ENCODE results near the gene E2F6.
A peak's percentile ranks its signal among the peaks of the same experiment; 100 is the strongest.

Gene E2F6

GRCh38 chr2:11502740-11503292 is 36.9 kb upstream of the E2F6 start:
- ChIA-PET CTCF (interaction anchor here (1.5 kb wide), 1 partner anchor 82 kb away, joined by 3 read pairs; no protein-coding TSS in a partner anchor), POLR2A (no interaction called here)
- TF ChIP-seq CTCF (IDR thresholded peaks at IDR 0.05; ENCODE audit: control extremely low read depth, extremely low read depth, low read depth, missing control alignments), result no peak
- no peak for DNase-seq (ENCODE audit: extremely low spot score)

- POLR2A ChIA-PET, result no interaction called here
- TF ChIP-seq CTCF (IDR thresholded peaks at IDR 0.05; ENCODE audit: control extremely low read depth, extremely low read depth, low read depth, missing control alignments), result no peak
- DNase-seq (ENCODE audit: extremely low spot score), result peak; percentile 26
- CTCF ChIA-PET, result interaction anchor here (0.9 to 2.0 kb wide), 4 partner anchors 10 to 82 kb away, joined by 3 to 9 read pairs (median 4); no protein-coding TSS in a partner anchor
Measured at GRCh38 chr2:11500702-11501303, 34.8 kb upstream of the E2F6 start.

- POLR2A ChIA-PET, result no interaction called here
- CTCF ChIA-PET, result interaction anchor here (1.0 to 2.8 kb wide), 3 partner anchors 14 to 84 kb away, joined by 3 to 11 read pairs (median 6); no protein-coding TSS in a partner anchor
- no peak for TF ChIP-seq CTCF (IDR thresholded peaks at IDR 0.05; ENCODE audit: control extremely low read depth, extremely low read depth, low read depth, missing control alignments)
- DNase-seq (ENCODE audit: extremely low spot score), result no peak
Measured at GRCh38 chr2:11499081-11499743, 33.3 kb upstream of the E2F6 start.

- POLR2A ChIA-PET, result no interaction called here
- CTCF ChIA-PET, result interaction anchor here (2.8 kb wide), 1 partner anchor 84 kb away, joined by 11 read pairs; no protein-coding TSS in a partner anchor
Measured at GRCh38 chr2:11498543-11499034, 32.6 kb upstream of the E2F6 start.

GRCh38 chr2:11495844-11496681 is 30.1 kb upstream of the E2F6 start:
- CTCF ChIA-PET, result interaction anchor here (0.7 to 3.7 kb wide), 4 partner anchors 16 to 89 kb away, joined by 3 to 13 read pairs (median 6); no protein-coding TSS in a partner anchor
- TF ChIP-seq CTCF (IDR thresholded peaks at IDR 0.05; ENCODE audit: control extremely low read depth, extremely low read depth, low read depth, missing control alignments), result no peak
- POLR2A ChIA-PET, result no interaction called here
- DNase-seq (ENCODE audit: extremely low spot score), result no peak

More at GRCh38 chr2:11498543-11499034, 32.6 kb upstream of the E2F6 start:
- TF ChIP-seq CTCF (IDR thresholded peaks at IDR 0.05; ENCODE audit: control extremely low read depth, extremely low read depth, low read depth, missing control alignments), result no peak
- peak; percentile 59 for DNase-seq (ENCODE audit: extremely low spot score)

GRCh38 chr2:11494310-11494709 is 28.3 kb upstream of the E2F6 start:
- ChIA-PET POLR2A (no interaction called here), CTCF (interaction anchor here (2.6 to 3.7 kb wide), 2 partner anchors 17 to 88 kb away, joined by 8 to 13 read pairs; no protein-coding TSS in a partner anchor)
- no peak for DNase-seq (ENCODE audit: extremely low spot score)
- no peak for TF ChIP-seq CTCF (IDR thresholded peaks at IDR 0.05; ENCODE audit: control extremely low read depth, extremely low read depth, low read depth, missing control alignments)
